Measurements from ENCODE around the gene RAVER2.
"Not testable (repeated sequence)": the region's sequence is repeated elsewhere in the genome, so short reads cannot be mapped to it uniquely, and the experiment has no call there.

Gene RAVER2

GRCh38 chr1:64748706-64749105 is 3.8 kb downstream of the RAVER2 start:
- no peak for DNase-seq (ENCODE audit: low spot score)

GRCh38 chr1:64750092-64750491 is 5.2 kb downstream of the RAVER2 start:
- DNase-seq (ENCODE audit: low spot score), result no peak

GRCh38 chr1:64750875-64751274 is 6.0 kb downstream of the RAVER2 start:
- no peak for DNase-seq (ENCODE audit: low spot score)

GRCh38 chr1:64754173-64754572 is 9.3 kb downstream of the RAVER2 start:
- DNase-seq (ENCODE audit: low spot score), result no peak

- no peak for DNase-seq (ENCODE audit: low spot score)
Observed at GRCh38 chr1:64755361-64755760, 10.5 kb downstream of the RAVER2 start.

- DNase-seq (ENCODE audit: low spot score), result no peak
Observed at GRCh38 chr1:64756770-64757169, 11.9 kb downstream of the RAVER2 start.

- no peak for DNase-seq (ENCODE audit: low spot score)
Observed at GRCh38 chr1:64757213-64757612, 12.3 kb downstream of the RAVER2 start.

- no peak for DNase-seq (ENCODE audit: low spot score)
Observed at GRCh38 chr1:64758233-64758632, 13.4 kb downstream of the RAVER2 start.

GRCh38 chr1:64759968-64760367 is 15.1 kb downstream of the RAVER2 start:
- DNase-seq (ENCODE audit: low spot score), result no peak

GRCh38 chr1:64765012-64765411 is 20.1 kb downstream of the RAVER2 start:
- no peak for DNase-seq (ENCODE audit: low spot score)

GRCh38 chr1:64765826-64766225 is 21.0 kb downstream of the RAVER2 start:
- DNase-seq (ENCODE audit: low spot score), result no peak

GRCh38 chr1:64766429-64766828 is 21.6 kb downstream of the RAVER2 start:
- no peak for DNase-seq (ENCODE audit: low spot score)

GRCh38 chr1:64769482-64769881 is 24.6 kb downstream of the RAVER2 start:
- no peak for DNase-seq (ENCODE audit: low spot score)

GRCh38 chr1:64769971-64770370 is 25.1 kb downstream of the RAVER2 start:
- no peak for DNase-seq (ENCODE audit: low spot score)

GRCh38 chr1:64773306-64773705 is 28.4 kb downstream of the RAVER2 start:
- not testable (repeated sequence) for DNase-seq (ENCODE audit: low spot score)

- no peak for DNase-seq (ENCODE audit: low spot score)
Observed at GRCh38 chr1:64775113-64775512, 30.2 kb downstream of the RAVER2 start.

GRCh38 chr1:64782044-64782443 is 37.2 kb downstream of the RAVER2 start:
- not testable (repeated sequence) for DNase-seq (ENCODE audit: low spot score)

- DNase-seq (ENCODE audit: low spot score), result not testable (repeated sequence)
Observed at GRCh38 chr1:64782848-64783247, 38.0 kb downstream of the RAVER2 start.

GRCh38 chr1:64790832-64791487 is 46.1 kb downstream of the RAVER2 start:
- DNase-seq (ENCODE audit: low spot score), result no peak

- DNase-seq (ENCODE audit: low spot score), result no peak
Observed at GRCh38 chr1:64798872-64799271, 54.0 kb downstream of the RAVER2 start.

- no peak for DNase-seq (ENCODE audit: low spot score)
Observed at GRCh38 chr1:64801851-64802523, 57.1 kb downstream of the RAVER2 start.

GRCh38 chr1:64809309-64809708 is 64.4 kb downstream of the RAVER2 start:
- no peak for DNase-seq (ENCODE audit: low spot score)

- no peak for DNase-seq (ENCODE audit: low spot score)
Observed at GRCh38 chr1:64810001-64810400, 65.1 kb downstream of the RAVER2 start.

GRCh38 chr1:64811131-64811530 is 66.3 kb downstream of the RAVER2 start:
- no peak for DNase-seq (ENCODE audit: low spot score)

All from left forelimb (tissue), 1 donor.